ENCODE results near the gene FKBP5.

The FKBP5 gene

DNA sequence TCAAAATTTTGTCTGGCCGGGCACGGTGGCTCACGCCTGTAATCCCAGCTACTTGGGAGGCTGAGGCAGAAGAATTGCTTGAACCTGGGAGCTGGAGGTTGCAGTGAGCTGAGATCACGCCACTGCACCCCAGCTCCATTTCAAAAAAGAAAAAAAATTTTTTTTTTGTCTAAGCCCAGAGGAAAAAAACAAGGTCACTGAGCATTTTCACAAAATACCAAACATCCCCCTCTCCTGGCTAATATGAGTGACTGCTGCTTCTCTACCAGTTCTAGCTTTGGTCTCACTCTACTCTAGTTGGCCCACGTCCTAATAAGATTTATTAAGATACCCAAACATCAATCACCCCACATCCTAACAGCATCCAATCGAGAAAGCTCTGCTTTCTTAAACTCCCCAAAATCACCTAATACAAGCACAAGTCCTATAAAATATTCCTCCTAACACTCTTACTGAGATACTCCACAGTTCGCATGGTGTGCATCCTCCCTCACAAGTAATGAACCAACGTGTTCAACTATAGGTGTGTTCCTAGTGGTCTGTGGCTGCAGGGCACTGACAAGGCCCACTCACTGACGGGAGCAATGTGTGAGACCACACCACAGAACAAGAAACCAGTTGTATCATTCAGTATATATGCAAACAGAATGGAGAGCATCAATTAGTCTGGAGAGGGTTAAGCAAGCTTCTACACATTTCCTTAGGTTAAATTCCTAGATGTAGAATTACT lies 64.2 kb downstream of the FKBP5 start:
- H3K4ac ChIP-seq (ENCODE audit: low read depth, low read length) = no peak overlapping the region

GRCh38 chr6:35622283-35622682 lies 66.4 kb downstream of the FKBP5 start:
- Histone ChIP-seq H2BK5ac (ENCODE audit: low read length) (no peak overlapping the region), H3K56ac (ENCODE audit: low read length) (no peak overlapping the region), H2BK15ac (replicated peaks; ENCODE audit: low read depth) (no peak overlapping the region), H3K9ac (ENCODE audit: low read length) (no peak overlapping the region), H4K8ac (ENCODE audit: low read depth, low read length) (no peak overlapping the region), H3K4me3 (ENCODE audit: low read length) (no peak overlapping the region), H3K79me1 (ENCODE audit: low read length) (no peaks in the 10 kb centered on the region), H3K18ac (ENCODE audit: low read length) (no peak overlapping the region), H2BK120ac (ENCODE audit: low read depth, low read length) (no peak overlapping the region), H3K4ac (ENCODE audit: low read depth, low read length) (no peak overlapping the region), H3K79me2 (ENCODE audit: control insufficient read depth, insufficient read depth, low read length) (no peaks in the 10 kb centered on the region), H3K27me3 (ENCODE audit: insufficient read depth, low read length, poor library complexity) (no peaks in the 10 kb centered on the region), H3K36me3 (ENCODE audit: control insufficient read depth, insufficient read depth, low read length) (no peaks in the 10 kb centered on the region), H3K4me2 (ENCODE audit: low read length) (no peak overlapping the region), H3K4me1 (ENCODE audit: control insufficient read depth, low read depth, low read length) (no peaks in the 10 kb centered on the region), H3K27ac (ENCODE audit: low read depth, low read length) (no peak overlapping the region), H2AK5ac (ENCODE audit: low read length) (no peak overlapping the region), H3K23ac (ENCODE audit: low read length) (no peak overlapping the region), H4K5ac (ENCODE audit: low read length) (no peak overlapping the region)
- no peak for DNase-seq
- WGBS (ENCODE audit: extremely low coverage, insufficient coverage, low lambda C conversion rate) = no CpG with 5 or more reads among the region's 4 CpGs

More for the DNA sequence above, 64.2 kb downstream of the FKBP5 start:
- no peak overlapping the region for H4K5ac ChIP-seq (ENCODE audit: low read length)
- H2BK15ac ChIP-seq (replicated peaks; ENCODE audit: low read depth) = no peak overlapping the region
- H4K8ac ChIP-seq (ENCODE audit: low read depth, low read length) = no peak overlapping the region
- no peaks in the 10 kb centered on the region for H3K4me1 ChIP-seq (ENCODE audit: control insufficient read depth, low read depth, low read length)
- no peak overlapping the region for H3K27ac ChIP-seq (ENCODE audit: low read depth, low read length)
- H2AK5ac ChIP-seq (ENCODE audit: low read length) = no peak overlapping the region
- H3K4me2 ChIP-seq (ENCODE audit: low read length) = no peak overlapping the region
- no peak overlapping the region for H3K18ac ChIP-seq (ENCODE audit: low read length)
- no peaks in the 10 kb centered on the region for H3K36me3 ChIP-seq (ENCODE audit: control insufficient read depth, insufficient read depth, low read length)
- peak; percentile 58 for DNase-seq
- WGBS (ENCODE audit: extremely low coverage, insufficient coverage, low lambda C conversion rate) = 100% methylated on average over 1 of the region's 9 CpGs
- no peak overlapping the region for H3K9ac ChIP-seq (ENCODE audit: low read length)
- H3K23ac ChIP-seq (ENCODE audit: low read length) = no peak overlapping the region
- H2BK5ac ChIP-seq (ENCODE audit: low read length) = no peak overlapping the region
- no peak overlapping the region for H3K56ac ChIP-seq (ENCODE audit: low read length)
- H2BK120ac ChIP-seq (ENCODE audit: low read depth, low read length) = no peak overlapping the region
- no peak overlapping the region for H3K4me3 ChIP-seq (ENCODE audit: low read length)
- no peaks in the 10 kb centered on the region for H3K27me3 ChIP-seq (ENCODE audit: insufficient read depth, low read length, poor library complexity)
- H3K79me2 ChIP-seq (ENCODE audit: control insufficient read depth, insufficient read depth, low read length) = no peaks in the 10 kb centered on the region
- no peaks in the 10 kb centered on the region for H3K79me1 ChIP-seq (ENCODE audit: low read length)

- no peak overlapping the region for H3K4ac ChIP-seq (ENCODE audit: low read depth, low read length)
- no peaks in the 10 kb centered on the region for H3K79me1 ChIP-seq (ENCODE audit: low read length)
- no peak overlapping the region for H3K56ac ChIP-seq (ENCODE audit: low read length)
- no peak overlapping the region for H3K4me3 ChIP-seq (ENCODE audit: low read length)
- H3K79me2 ChIP-seq (ENCODE audit: control insufficient read depth, insufficient read depth, low read length) = no peaks in the 10 kb centered on the region
- no peak overlapping the region for H3K27ac ChIP-seq (ENCODE audit: low read depth, low read length)
- no peak overlapping the region for H3K18ac ChIP-seq (ENCODE audit: low read length)
- H3K23ac ChIP-seq (ENCODE audit: low read length) = no peak overlapping the region
- H3K9ac ChIP-seq (ENCODE audit: low read length) = no peak overlapping the region
- no peak overlapping the region for H2BK5ac ChIP-seq (ENCODE audit: low read length)
- no peak overlapping the region for H2BK15ac ChIP-seq (replicated peaks; ENCODE audit: low read depth)
- no CpG with 5 or more reads among the region's 1 CpG for WGBS (ENCODE audit: extremely low coverage, insufficient coverage, low lambda C conversion rate)
- no peak overlapping the region for H2BK120ac ChIP-seq (ENCODE audit: low read depth, low read length)
- no peak overlapping the region for H3K4me2 ChIP-seq (ENCODE audit: low read length)
- H4K8ac ChIP-seq (ENCODE audit: low read depth, low read length) = no peak overlapping the region
- H3K27me3 ChIP-seq (ENCODE audit: insufficient read depth, low read length, poor library complexity) = no peaks in the 10 kb centered on the region
- no peaks in the 10 kb centered on the region for H3K4me1 ChIP-seq (ENCODE audit: control insufficient read depth, low read depth, low read length)
- no peak overlapping the region for H2AK5ac ChIP-seq (ENCODE audit: low read length)
- no peak for DNase-seq
- H4K5ac ChIP-seq (ENCODE audit: low read length) = no peak overlapping the region
- H3K36me3 ChIP-seq (ENCODE audit: control insufficient read depth, insufficient read depth, low read length) = no peaks in the 10 kb centered on the region
These were observed 68.0 kb downstream of the FKBP5 start for GRCh38 chr6:35620706-35621105.

DNA sequence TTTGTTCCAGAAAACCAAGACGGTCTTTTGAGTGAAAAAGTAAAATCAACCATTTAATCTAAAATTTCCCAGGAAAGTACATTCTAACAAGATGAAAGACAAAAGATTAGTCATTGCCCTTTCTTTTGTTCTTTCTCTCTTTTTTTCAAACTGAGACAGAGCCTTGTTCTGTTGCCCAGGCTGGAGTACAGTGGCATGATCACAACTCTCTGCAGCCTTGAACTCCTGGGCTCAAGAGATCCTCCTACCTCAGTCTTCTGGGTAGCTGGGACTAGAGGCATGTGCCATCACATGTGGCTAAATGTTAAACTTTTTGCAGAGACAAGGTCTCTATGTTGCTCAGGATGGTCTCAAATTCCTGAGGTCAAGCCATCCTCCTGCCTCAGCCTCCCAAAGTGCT lies 75.0 kb downstream of the FKBP5 start:
- no peak overlapping the region for H2BK120ac ChIP-seq (ENCODE audit: low read depth, low read length)
- H3K27me3 ChIP-seq (ENCODE audit: insufficient read depth, low read length, poor library complexity) = no peaks in the 10 kb centered on the region
- H3K18ac ChIP-seq (ENCODE audit: low read length) = no peak overlapping the region
- no peak overlapping the region for H3K56ac ChIP-seq (ENCODE audit: low read length)
- no peak overlapping the region for H2AK5ac ChIP-seq (ENCODE audit: low read length)
- H3K4me3 ChIP-seq (ENCODE audit: low read length) = no peak overlapping the region
- no peak overlapping the region for H2BK15ac ChIP-seq (replicated peaks; ENCODE audit: low read depth)
- H3K4ac ChIP-seq (ENCODE audit: low read depth, low read length) = no peak overlapping the region
- H4K8ac ChIP-seq (ENCODE audit: low read depth, low read length) = no peak overlapping the region
- DNase-seq = no peak
- no CpG with 5 or more reads among the region's 1 CpG for WGBS (ENCODE audit: extremely low coverage, insufficient coverage, low lambda C conversion rate)
- no peak overlapping the region for H3K9ac ChIP-seq (ENCODE audit: low read length)
- H3K79me1 ChIP-seq (ENCODE audit: low read length) = no peaks in the 10 kb centered on the region
- no peak overlapping the region for H3K27ac ChIP-seq (ENCODE audit: low read depth, low read length)
- H3K23ac ChIP-seq (ENCODE audit: low read length) = no peak overlapping the region
- no peaks in the 10 kb centered on the region for H3K79me2 ChIP-seq (ENCODE audit: control insufficient read depth, insufficient read depth, low read length)
- peaks cover 6% of the 10 kb centered on the region for H3K4me1 ChIP-seq (ENCODE audit: control insufficient read depth, low read depth, low read length)
- no peaks in the 10 kb centered on the region for H3K36me3 ChIP-seq (ENCODE audit: control insufficient read depth, insufficient read depth, low read length)
- H4K5ac ChIP-seq (ENCODE audit: low read length) = no peak overlapping the region
- no peak overlapping the region for H2BK5ac ChIP-seq (ENCODE audit: low read length)
- no peak overlapping the region for H3K4me2 ChIP-seq (ENCODE audit: low read length)

DNA sequence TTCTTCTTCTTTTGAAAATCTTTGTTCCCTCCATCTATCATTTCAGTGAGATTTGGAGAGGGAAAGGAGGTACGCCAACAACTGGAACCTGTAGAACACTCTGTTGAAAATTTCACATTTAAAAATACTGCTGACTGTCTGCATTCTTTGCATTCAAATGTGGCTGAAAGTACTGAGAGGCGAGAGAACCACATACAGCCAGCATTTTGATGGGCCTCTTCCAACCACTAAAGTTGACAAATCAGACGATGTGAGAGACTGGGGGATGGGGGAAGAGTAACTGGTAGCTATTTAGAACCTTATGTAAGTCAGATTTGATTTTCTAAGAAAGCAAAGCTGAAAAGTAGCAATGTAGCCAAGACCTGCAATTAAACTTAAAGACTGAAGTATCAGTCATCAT lies 77.5 kb downstream of the FKBP5 start:
- Histone ChIP-seq H3K27ac (ENCODE audit: low read depth, low read length) (no peak overlapping the region), H2BK120ac (ENCODE audit: low read depth, low read length) (no peak overlapping the region)

GRCh38 chr6:35610830-35611229 lies 77.9 kb downstream of the FKBP5 start:
- no peak overlapping the region for H3K4me3 ChIP-seq (ENCODE audit: low read length)
- DNase-seq = no peak
- H3K18ac ChIP-seq (ENCODE audit: low read length) = no peak overlapping the region
- no peak overlapping the region for H4K8ac ChIP-seq (ENCODE audit: low read depth, low read length)
- no peak overlapping the region for H2BK120ac ChIP-seq (ENCODE audit: low read depth, low read length)
- no peaks in the 10 kb centered on the region for H3K79me2 ChIP-seq (ENCODE audit: control insufficient read depth, insufficient read depth, low read length)
- H3K4me2 ChIP-seq (ENCODE audit: low read length) = no peak overlapping the region
- H2BK5ac ChIP-seq (ENCODE audit: low read length) = no peak overlapping the region
- WGBS (ENCODE audit: extremely low coverage, insufficient coverage, low lambda C conversion rate) = no CpG with 5 or more reads among the region's 3 CpGs
- no peak overlapping the region for H3K56ac ChIP-seq (ENCODE audit: low read length)
- H2BK15ac ChIP-seq (replicated peaks; ENCODE audit: low read depth) = no peak overlapping the region
- no peak overlapping the region for H3K4ac ChIP-seq (ENCODE audit: low read depth, low read length)
- H3K79me1 ChIP-seq (ENCODE audit: low read length) = no peaks in the 10 kb centered on the region
- H3K9ac ChIP-seq (ENCODE audit: low read length) = no peak overlapping the region
- H3K27ac ChIP-seq (ENCODE audit: low read depth, low read length) = no peak overlapping the region
- H3K36me3 ChIP-seq (ENCODE audit: control insufficient read depth, insufficient read depth, low read length) = no peaks in the 10 kb centered on the region
- H3K27me3 ChIP-seq (ENCODE audit: insufficient read depth, low read length, poor library complexity) = no peaks in the 10 kb centered on the region
- H2AK5ac ChIP-seq (ENCODE audit: low read length) = no peak overlapping the region
- no peak overlapping the region for H3K23ac ChIP-seq (ENCODE audit: low read length)
- H4K5ac ChIP-seq (ENCODE audit: low read length) = no peak overlapping the region
- peaks cover 6% of the 10 kb centered on the region for H3K4me1 ChIP-seq (ENCODE audit: control insufficient read depth, low read depth, low read length)

More for the DNA sequence above, 77.5 kb downstream of the FKBP5 start:
- Histone ChIP-seq H2AK5ac (ENCODE audit: low read length) (no peak overlapping the region), H3K79me1 (ENCODE audit: low read length) (no peaks in the 10 kb centered on the region), H3K27me3 (ENCODE audit: insufficient read depth, low read length, poor library complexity) (no peaks in the 10 kb centered on the region), H3K4me3 (ENCODE audit: low read length) (no peak overlapping the region), H2BK5ac (ENCODE audit: low read length) (no peak overlapping the region), H3K23ac (ENCODE audit: low read length) (no peak overlapping the region), H3K4me1 (ENCODE audit: control insufficient read depth, low read depth, low read length) (peaks cover 6% of the 10 kb centered on the region), H3K4ac (ENCODE audit: low read depth, low read length) (no peak overlapping the region), H3K56ac (ENCODE audit: low read length) (no peak overlapping the region), H3K4me2 (ENCODE audit: low read length) (no peak overlapping the region), H3K79me2 (ENCODE audit: control insufficient read depth, insufficient read depth, low read length) (no peaks in the 10 kb centered on the region), H3K9ac (ENCODE audit: low read length) (no peak overlapping the region), H3K18ac (ENCODE audit: low read length) (no peak overlapping the region), H2BK15ac (replicated peaks; ENCODE audit: low read depth) (no peak overlapping the region), H3K36me3 (ENCODE audit: control insufficient read depth, insufficient read depth, low read length) (no peaks in the 10 kb centered on the region), H4K5ac (ENCODE audit: low read length) (no peak overlapping the region), H4K8ac (ENCODE audit: low read depth, low read length) (no peak overlapping the region)
- peak; percentile 64 for DNase-seq
- no CpG with 5 or more reads among the region's 3 CpGs for WGBS (ENCODE audit: extremely low coverage, insufficient coverage, low lambda C conversion rate)
